ENCODE measurements around the gene GOLGA3. TPM values are rescaled to one million over a fixed set of nuclear protein-coding genes. Genes with fewer than 3 reads are reported as not detected.
"Not testable (repeated sequence)": the region's sequence is repeated elsewhere in the genome, so short reads cannot be mapped to it uniquely, and the experiment has no call there.

The GOLGA3 gene
- total and polyA plus RNA-seq, 2 donors (not counting 1 experiment from before 2014, with no cell fraction given), result 32.7 to 66.0 TPM

DNA sequence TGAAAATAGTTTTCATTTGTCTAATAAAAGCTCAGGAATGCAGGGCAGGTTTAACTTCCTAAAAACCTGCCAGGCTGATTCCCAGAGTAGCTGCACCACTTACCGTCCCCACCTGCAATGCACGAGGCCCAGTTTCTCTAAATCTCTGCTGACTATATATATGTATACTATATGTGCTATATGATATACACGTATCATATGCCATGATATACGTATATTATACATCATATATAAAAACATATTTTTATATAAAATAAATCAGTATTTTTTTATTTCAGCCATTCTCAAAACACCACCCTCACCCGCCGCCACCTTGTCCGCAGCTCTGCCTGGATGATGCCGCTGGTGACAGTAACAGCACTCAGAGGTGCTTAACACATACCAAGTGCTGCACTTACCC, 69.3 kb downstream of the GOLGA3 start:
- Histone ChIP-seq H4K20me1 (ENCODE audit: control insufficient read depth, insufficient read depth, low read length, poor library complexity, severe bottlenecking) (peaks cover 58% of the 10 kb centered on the region), H3K9me3 (ENCODE audit: control extremely low read depth in 1 of 3, control insufficient read depth in 2 of 3, insufficient read depth in 1 of 3, low read length in 2 of 3) (no peaks in the 10 kb centered on the region), H3K4me1 (ENCODE audit: control insufficient read depth in 2 of 2, insufficient read depth in 2 of 2, low read length in 2 of 2) (peaks cover 15 to 24% of the 10 kb centered on the region in 2 donors), H3K27me3 (replicated peaks in 1 of 4; ENCODE audit: control extremely low read depth in 1 of 4, control insufficient read depth in 3 of 4, insufficient read depth in 4 of 4, low read length in 3 of 4) (no peaks in the 10 kb centered on the region), H2AFZ (ENCODE audit: insufficient read depth, low read depth, low read length, poor library complexity, severe bottlenecking) (no peak overlapping the region), H3K27ac (ENCODE audit: low read length in 2 of 2) (no peak overlapping the region), H3K79me2 (ENCODE audit: control insufficient read depth, insufficient read depth, low read length) (peaks cover 83% of the 10 kb centered on the region), H3K4me3 (ENCODE audit: control extremely low read depth in 1 of 5, extremely low read depth in 1 of 5, insufficient read depth in 1 of 5, low read depth in 2 of 5, low read length in 4 of 5) (no peak overlapping the region), H3K9ac (ENCODE audit: low read length) (no peak overlapping the region), H3K4me2 (replicated peaks; ENCODE audit: low read depth, low read length, poor library complexity, severe bottlenecking) (no peak overlapping the region), H3K36me3 (replicated peaks in 1 of 2; ENCODE audit: control extremely low read depth in 1 of 2, control insufficient read depth in 1 of 2, extremely low read depth in 1 of 2, insufficient read depth in 2 of 2, low read length in 1 of 2) (peaks cover 3 to 19% of the 10 kb centered on the region in 2 experiments)
- DNase-seq (no peak), ATAC-seq (ENCODE audit: low read depth) (no peak)
- Mint-ChIP-seq H3K27me3 (no peaks in the 10 kb centered on the region), H3K9me3 (ENCODE audit: insufficient read depth) (no peaks in the 10 kb centered on the region), H3K27ac (no peak overlapping the region), H3K4me1 (peaks cover 33% of the 10 kb centered on the region), H3K4me3 (no peak overlapping the region)
- intact Hi-C loops (cut with micrococcal nuclease), result no loop called here
- ChIA-PET POLR2A (interaction anchor here (0.7 kb wide), 1 partner anchor 198 kb away, joined by 3 read pairs; no protein-coding TSS in a partner anchor), CTCF (no interaction called here)
- 96% methylated on average over 4 of the region's 8 CpGs for WGBS (ENCODE audit: insufficient coverage)
- TF ChIP-seq EZH2 (IDR thresholded peaks at IDR 0.05; ENCODE audit: borderline replicate concordance, insufficient read depth, low read depth, low read length, poor library complexity, severe bottlenecking), result no peak
- TF ChIP-seq, protein P1, sequence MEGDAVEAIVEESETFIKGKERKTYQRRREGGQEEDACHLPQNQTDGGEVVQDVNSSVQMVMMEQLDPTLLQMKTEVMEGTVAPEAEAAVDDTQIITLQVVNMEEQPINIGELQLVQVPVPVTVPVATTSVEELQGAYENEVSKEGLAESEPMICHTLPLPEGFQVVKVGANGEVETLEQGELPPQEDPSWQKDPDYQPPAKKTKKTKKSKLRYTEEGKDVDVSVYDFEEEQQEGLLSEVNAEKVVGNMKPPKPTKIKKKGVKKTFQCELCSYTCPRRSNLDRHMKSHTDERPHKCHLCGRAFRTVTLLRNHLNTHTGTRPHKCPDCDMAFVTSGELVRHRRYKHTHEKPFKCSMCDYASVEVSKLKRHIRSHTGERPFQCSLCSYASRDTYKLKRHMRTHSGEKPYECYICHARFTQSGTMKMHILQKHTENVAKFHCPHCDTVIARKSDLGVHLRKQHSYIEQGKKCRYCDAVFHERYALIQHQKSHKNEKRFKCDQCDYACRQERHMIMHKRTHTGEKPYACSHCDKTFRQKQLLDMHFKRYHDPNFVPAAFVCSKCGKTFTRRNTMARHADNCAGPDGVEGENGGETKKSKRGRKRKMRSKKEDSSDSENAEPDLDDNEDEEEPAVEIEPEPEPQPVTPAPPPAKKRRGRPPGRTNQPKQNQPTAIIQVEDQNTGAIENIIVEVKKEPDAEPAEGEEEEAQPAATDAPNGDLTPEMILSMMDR (IDR thresholded peaks at IDR 0.05), result no peak

DNA sequence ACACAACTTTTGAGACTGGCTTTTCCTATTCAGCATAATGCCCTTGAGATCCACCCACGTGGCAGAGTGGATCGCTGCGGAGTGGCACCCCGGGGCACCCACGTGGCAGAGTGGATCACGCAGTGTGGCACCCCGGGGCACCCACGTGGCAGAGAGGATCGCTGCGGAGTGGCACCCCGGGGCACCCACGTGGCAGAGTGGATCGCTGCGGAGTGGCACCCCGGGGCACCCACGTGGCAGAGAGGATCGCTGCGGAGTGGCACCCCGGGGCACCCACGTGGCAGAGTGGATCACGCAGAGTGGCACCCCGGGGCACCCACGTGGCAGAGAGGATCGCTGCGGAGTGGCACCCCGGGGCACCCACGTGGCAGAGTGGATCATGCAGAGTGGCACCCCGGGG, 69.8 kb downstream of the GOLGA3 start:
- ATAC-seq (ENCODE audit: low read depth), result not testable (repeated sequence)

More for the DNA sequence above, 69.8 kb downstream of the GOLGA3 start:
- CTCF ChIA-PET; H3K9ac ChIP-seq (ENCODE audit: low read length); DNase-seq; H3K27ac ChIP-seq (ENCODE audit: low read length in 2 of 2); H3K27me3 Mint-ChIP-seq; H3K27ac Mint-ChIP-seq; H3K27me3 ChIP-seq (replicated peaks in 1 of 4; ENCODE audit: control extremely low read depth in 1 of 4, control insufficient read depth in 3 of 4, insufficient read depth in 4 of 4, low read length in 3 of 4); H3K9me3 ChIP-seq (ENCODE audit: control extremely low read depth in 1 of 3, control insufficient read depth in 2 of 3, insufficient read depth in 1 of 3, low read length in 2 of 3); H3K4me3 ChIP-seq (ENCODE audit: control extremely low read depth in 1 of 5, extremely low read depth in 1 of 5, insufficient read depth in 1 of 5, low read depth in 2 of 5, low read length in 4 of 5); H3K9me3 Mint-ChIP-seq (ENCODE audit: insufficient read depth); H3K4me3 Mint-ChIP-seq; intact Hi-C loops (cut with micrococcal nuclease); H3K4me2 ChIP-seq (replicated peaks; ENCODE audit: low read depth, low read length, poor library complexity, severe bottlenecking); POLR2A ChIA-PET; H2AFZ ChIP-seq (ENCODE audit: insufficient read depth, low read depth, low read length, poor library complexity, severe bottlenecking): not testable (repeated sequence)
- H3K4me1 Mint-ChIP-seq, result peaks cover 31% of the 10 kb centered on the region
- H3K4me1 ChIP-seq (ENCODE audit: control insufficient read depth in 2 of 2, insufficient read depth in 2 of 2, low read length in 2 of 2), result peaks cover 15 to 24% of the 10 kb centered on the region in 2 donors
- H3K79me2 ChIP-seq (ENCODE audit: control insufficient read depth, insufficient read depth, low read length), result peaks cover 82% of the 10 kb centered on the region
- H3K36me3 ChIP-seq (replicated peaks in 1 of 2; ENCODE audit: control extremely low read depth in 1 of 2, control insufficient read depth in 1 of 2, extremely low read depth in 1 of 2, insufficient read depth in 2 of 2, low read length in 1 of 2), result peaks cover 3 to 22% of the 10 kb centered on the region in 2 experiments
- H4K20me1 ChIP-seq (ENCODE audit: control insufficient read depth, insufficient read depth, low read length, poor library complexity, severe bottlenecking), result peaks cover 60% of the 10 kb centered on the region
- 95% methylated on average over 20 of the region's 28 CpGs for WGBS (ENCODE audit: insufficient coverage)

Measured in B cell (primary cell).